Measurements from ENCODE around the gene RNPS1. TPM values are rescaled to one million over a fixed set of nuclear protein-coding genes. Genes with fewer than 3 reads are reported as not detected.
A peak's percentile ranks its signal among the peaks of the same experiment; 100 is the strongest.

The RNPS1 gene
- total RNA-seq, 1 experiment from 2014 or later: 226 TPM

DNA sequence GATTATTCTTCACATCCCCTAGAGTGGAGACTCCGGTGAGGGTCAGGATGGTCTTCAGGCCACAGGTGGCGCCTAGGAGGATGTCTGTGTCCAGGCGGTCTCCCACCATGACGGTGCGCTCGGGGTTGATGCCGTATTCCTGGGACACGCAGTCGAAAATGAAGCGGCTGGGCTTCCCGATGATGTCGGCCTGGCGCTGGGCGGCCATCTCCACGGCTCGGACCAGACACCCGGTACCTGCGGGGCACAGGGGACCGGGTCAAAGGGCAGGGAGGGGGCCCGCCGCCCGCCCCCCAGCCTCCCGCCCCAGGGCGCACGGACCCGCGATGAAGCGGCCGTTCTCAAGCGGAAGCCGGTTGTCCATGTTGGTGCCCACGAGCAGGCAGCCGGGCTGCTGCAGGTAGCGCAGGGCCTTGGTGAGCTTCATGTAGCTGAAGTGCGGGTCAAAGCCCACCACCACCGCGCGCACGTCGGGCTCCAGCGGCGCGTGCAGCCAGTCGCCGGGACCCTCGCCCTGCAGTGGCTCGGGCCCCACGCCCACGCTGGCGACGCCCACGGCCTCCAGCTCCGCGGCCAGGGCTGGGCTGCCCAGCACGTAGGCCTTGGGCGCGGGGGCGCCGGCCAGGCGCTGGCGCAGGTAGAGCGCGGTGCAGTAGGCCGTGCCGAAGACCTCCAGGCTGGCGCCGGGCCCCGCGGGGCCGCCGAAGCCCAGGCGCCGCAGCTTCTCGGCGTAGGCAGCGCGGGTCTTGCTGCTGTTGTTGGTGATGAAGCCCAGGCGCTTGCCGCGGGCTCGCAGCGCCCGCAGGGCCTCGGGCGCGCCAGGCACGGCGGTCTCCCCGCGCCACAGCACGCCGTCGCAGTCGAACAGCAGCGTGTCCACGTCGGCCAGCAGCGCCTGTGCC is 53.9 kb downstream of the RNPS1 start:
- no peak for DNase-seq (ENCODE audit: low spot score)

DNA sequence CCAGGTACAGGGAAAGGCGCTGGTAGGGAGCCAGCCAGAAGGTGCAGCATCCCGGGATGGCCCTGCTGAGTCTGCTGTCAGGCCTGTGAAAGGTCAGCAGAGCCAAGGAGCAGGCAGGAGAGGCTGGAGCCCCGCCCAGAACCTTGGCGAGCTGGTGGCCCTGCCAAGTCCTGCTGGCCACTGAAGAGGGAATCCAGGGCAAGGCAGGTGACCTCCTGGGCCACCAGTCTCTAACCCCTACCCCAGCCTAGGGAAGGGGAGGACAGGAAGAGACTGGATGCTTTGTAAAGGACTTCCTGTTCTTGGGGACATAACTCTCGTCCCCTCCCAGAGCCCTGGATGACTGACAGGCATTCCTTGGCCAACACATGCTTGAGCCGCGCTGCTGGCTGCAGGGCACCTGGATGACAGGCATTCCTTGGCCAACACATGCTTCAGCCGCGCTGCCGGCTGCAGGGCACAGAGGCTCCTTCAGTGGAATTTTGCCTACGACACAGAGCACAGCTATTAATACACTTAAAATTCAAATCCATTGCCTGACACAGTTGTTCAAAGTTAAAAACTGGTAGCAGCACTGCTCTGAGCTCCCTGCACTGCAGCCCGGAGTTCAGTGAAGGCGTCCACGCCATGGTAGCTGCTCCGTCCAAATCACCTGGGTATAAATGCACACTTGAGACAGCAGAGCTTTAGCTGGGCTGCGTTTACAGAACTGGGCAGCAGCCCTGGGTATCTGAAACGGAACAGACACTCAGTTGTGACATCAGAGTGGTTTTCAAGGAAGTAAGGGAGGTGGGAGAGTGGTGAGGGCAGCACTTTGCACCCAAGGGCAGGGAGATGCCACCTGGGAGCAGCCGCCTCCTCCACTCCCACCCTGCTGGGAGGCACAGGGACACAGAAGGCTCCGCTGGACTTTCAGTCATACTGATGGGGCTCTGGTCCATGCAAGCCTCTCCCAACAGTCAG is 55.3 kb downstream of the RNPS1 start:
- no peak for DNase-seq (ENCODE audit: low spot score)

DNA sequence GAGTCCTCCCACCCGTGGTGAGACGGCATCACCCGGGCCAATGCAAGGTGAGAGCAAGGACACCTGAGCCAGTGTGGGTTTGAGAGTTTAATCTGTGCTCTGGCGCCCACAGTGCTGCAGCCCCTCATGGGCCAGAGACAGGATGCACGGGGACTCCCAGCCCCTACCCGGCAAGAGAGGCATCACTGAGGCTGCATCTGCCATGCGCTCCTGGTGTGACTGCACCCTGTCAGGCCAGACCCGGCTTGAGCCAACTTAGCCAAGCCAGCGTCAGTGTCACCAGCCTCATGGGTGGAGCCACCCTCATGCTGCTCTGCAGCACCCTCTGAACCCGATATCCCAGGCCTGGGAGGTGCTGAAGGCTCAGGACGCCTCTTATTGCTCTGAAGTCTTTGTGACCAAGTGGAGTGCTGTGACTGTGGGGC is 56.0 kb downstream of the RNPS1 start:
- DNase-seq (ENCODE audit: low spot score): no peak

DNA sequence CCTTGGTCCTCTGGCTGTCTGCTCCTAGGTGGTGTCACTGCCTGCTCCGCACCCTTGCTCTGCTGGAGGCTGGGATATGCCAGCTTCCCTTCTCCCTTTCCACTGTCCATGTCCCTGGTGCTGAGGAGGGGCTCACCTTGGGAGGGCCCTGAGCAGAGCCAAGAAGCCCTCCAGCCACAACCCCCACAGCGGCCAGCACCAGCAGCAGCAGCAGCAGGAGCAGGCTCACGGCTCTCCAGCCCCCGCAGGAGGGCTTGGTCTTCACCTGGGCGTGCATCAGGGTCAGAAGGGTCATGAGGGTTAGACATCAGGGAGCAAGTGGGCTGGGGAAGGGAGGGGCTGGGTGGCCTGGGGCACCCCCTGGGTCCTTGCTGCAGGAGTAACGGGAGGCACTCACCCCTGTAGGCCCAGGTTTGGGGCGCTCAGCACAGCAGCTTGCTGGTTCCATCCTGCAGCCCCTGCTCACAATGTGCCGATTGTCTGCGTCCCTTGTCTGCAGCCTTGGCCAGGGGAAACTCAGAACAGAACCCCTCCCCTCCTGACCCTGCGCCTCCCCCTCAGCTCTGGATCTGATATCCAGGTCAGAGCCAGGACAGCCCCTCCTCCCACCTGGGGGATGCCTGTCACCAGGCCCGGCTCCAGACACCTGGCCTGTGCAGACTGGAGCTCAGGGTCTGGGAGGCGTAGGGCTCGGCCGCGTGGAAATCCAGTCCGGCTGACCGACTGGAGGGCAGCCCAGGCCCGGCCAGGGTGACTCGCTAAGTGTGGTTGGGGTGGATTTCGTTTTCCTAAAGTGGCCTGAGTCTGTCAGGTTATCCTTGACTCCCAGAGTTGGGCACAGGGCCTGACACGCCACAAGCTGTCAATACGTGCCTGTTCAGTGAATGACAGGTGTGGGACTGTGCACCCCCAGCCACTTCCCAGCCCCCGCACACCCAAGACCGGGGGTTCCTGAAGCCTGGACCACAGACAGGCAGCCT is 57.2 kb downstream of the RNPS1 start, which contains the start of gene BRICD5:
TSS of gene BRICD5 (minus strand) at position 478 of the 980 bp plus-strand sequence. CDS start at position 448, 30 bp downstream.
- DNase-seq (ENCODE audit: low spot score): no peak

DNA sequence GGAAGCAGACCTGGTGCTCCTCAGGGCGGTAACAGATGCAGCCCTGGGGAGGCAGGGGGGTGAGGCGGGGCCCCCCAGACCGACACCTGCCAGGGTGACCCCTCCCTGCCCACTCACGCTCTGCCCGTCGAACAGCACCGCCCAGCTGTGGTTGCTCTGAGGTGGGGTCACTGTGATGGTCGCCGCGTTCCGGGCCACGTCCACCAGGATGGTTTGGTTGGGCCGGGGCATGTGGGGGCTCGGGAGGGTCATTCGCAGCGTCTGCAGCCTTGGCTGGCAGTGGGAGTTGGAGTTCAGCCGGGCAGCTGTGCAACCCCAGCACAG is 58.0 kb downstream of the RNPS1 start:
- no peak for DNase-seq (ENCODE audit: low spot score)

DNA sequence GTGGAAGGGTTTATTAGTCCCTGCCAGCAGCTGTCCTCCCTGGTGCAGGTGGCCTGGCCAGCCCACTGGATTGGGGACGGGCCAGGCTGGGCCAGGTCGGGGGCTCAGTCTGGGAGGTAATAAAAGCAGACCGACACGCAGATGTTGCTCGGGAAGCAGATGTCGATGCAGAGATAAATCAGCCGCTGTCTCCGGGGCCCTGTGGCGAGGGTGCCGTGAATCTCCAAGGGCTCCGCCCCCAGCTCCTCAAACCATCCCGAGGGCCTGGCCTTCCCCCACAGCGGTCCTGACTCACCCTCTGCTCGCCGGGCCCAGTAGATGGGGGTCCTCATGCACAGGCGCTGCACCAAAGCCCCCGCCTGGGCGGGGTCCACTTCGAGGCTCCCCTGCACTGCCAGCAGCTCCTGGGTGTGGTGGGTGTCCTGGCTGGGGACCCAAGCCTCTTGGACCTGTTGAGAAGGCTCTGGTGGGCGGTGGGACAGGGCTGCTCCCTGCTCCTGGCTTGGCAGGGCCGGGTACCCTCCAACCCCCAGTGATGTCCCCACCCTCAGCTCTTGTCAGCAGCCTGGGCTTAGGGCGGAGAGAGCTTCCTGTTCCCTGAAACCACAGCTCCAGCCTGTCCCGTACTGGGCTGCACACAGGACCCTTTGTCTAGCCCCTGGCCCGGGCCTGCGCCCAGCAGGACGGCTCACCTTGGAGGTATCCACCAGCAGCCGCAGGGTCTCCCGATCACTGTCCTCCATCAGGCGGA is 58.5 kb downstream of the RNPS1 start:
- no peak for DNase-seq (ENCODE audit: low spot score)

DNA sequence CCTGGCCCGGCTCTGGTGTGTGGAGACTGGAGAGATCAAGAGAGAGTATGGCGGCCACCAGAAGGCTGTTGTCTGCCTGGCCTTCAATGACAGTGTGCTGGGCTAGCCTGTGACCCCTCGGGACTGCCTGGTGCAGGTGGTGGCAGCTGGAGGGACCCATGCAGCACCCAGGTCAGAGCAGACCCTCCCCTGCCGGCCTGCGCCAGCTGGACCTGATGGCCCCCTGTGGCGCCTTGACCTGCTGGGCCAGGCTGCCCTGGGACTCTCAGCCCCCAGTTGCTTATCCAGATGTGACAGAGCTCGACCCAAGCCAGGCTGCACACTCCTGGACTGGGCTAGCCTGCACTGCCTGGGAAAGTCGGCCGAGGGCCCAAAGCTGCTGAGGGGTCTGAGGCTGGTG is 59.2 kb downstream of the RNPS1 start:
- no peak for DNase-seq (ENCODE audit: low spot score)

DNA sequence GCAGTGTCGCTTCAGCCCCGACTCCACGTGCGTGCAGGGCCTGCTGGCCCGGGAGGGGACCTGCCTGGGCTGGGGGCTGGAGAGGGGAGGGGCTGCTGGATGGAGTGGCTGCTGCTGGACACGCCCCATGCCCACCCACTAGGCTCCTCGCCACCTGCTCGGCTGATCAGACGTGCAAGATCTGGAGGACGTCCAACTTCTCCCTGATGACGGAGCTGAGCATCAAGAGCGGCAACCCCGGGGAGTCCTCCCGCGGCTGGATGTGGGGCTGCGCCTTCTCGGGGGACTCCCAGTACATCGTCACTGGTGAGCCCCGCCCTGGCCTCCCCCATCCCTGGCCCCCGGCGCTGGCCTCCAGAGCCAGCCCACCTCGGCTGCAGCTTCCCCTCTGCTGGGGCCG is 59.6 kb downstream of the RNPS1 start:
- no peak for DNase-seq (ENCODE audit: low spot score)

DNA sequence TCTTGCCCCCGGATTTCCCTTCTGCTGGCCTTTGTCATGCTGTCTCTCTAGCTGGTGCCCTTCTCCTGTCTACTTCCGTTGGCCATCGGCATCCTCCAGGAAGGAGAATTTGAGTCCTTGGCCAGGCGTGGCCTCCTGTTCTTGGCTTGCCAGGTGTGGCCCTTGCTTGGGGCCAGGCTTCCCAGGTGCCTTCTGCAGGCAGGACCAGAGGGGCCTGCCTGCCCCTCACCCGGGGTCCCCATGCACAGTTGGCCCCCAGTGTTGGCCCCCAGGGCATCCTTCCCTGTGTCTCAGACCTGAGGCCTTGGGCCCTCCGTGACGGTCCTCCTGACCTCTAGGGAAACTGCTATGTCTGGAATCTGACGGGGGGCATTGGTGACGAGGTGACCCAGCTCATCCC is 60.1 kb downstream of the RNPS1 start:
- no peak for DNase-seq (ENCODE audit: low spot score)

DNA sequence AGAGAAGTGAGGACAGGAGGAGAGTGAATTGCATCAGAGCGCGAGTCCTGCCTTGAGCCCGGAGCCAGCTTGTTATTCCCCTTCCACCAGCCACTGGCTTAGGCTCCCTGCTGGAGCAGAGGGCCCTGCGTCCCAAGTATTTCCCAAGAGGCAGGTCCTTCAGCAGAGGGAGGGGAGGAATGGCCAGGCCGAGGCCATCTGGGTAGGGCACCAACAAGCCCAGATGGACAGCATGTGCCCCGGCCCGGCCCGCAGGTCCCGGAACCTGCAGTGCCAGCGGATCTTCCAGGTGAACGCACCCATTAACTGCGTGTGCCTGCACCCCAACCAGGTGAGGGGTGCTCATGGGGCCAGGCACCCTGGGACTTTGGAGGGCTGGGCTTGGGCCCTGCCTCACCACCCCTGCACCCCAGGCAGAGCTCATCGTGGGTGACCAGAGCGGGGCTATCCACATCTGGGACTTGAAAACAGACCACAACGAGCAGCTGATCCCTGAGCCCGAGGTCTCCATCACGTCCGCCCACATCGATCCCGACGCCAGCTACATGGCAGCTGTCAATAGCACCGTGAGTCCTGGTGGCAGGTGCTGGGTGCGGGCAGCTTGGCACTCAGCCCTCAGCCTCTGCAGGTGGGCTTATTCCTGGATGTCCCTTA is 61.0 kb downstream of the RNPS1 start:
- no peak for DNase-seq (ENCODE audit: low spot score)

DNA sequence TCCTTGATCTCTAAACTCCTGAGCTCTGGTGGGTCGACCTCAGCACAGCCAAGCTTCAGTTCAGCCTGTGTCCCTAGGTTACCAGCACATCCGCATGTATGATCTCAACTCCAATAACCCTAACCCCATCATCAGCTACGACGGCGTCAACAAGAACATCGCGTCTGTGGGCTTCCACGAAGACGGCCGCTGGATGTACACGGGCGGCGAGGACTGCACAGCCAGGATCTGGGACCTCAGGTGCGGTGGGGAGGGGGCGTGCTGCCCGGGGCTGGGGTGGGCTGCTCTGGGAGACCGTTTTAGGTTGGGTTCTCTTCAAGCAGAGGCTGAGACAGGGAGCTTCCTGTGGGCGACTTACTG is 61.5 kb downstream of the RNPS1 start:
- DNase-seq (ENCODE audit: low spot score): no peak

DNA sequence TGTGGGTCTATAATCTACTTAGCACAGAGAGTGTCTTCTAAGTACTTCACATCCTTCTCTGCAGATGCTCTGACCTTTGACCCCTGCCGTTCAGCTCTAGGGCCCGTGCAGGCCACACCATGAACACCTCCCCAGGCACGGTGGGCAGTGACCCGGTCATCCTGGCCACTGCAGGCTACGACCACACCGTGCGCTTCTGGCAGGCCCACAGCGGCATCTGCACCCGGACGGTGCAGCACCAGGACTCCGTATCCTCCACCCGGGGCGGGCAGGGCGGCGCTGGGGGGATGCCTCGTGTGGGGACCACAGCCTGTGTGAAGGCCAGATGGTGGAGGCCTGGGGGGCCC is 62.0 kb downstream of the RNPS1 start:
- DNase-seq (ENCODE audit: low spot score): no peak

DNA sequence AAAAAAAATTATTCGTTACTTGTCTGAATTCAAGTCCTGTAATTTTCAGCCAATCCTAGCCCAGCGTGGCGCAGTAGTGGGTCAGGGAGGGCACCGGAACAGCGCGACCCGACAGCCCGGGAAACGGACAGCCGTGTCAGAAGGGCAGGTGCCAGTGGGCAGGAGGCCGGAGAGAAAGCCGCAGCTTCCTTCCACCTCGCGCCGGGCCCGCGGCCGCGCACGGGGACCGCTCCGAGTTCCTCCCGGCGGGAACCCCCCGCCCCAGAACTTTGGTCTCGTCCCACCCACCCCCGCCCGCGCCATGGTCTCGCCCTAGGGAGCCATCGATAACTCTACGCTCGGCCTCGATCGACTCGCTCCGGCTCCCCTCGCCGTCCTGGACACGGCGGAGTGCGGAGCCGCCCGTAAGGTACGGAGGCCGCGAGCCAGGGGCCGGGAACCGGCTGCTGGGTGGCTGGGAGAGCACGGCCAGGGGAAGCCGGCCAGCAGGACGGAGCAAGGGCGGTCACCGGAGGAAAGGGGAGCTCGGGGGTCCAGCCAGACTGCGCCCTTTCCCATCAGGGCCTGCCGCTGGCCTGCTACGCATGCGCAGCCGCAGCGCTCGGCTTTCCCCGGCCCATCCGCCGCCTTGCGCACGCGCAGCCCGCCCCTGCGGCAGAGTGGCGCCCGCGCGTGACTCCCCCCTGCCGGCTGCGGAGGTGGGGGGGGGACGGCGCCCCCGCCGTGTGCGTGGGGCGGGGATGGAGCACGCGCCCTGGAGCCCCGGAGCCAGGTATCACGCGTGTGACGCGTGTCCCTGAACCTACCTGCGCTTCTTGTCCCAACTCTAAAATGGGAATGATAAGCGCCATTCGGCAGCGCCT is 62.6 kb downstream of the RNPS1 start, which contains the start of gene MLST8:
TSS of gene MLST8 (plus strand) at position 351 of the 863 bp plus-strand sequence. CDS start 632 bp downstream, outside the sequence.
- peak; percentile 75 for DNase-seq (ENCODE audit: low spot score)

DNA sequence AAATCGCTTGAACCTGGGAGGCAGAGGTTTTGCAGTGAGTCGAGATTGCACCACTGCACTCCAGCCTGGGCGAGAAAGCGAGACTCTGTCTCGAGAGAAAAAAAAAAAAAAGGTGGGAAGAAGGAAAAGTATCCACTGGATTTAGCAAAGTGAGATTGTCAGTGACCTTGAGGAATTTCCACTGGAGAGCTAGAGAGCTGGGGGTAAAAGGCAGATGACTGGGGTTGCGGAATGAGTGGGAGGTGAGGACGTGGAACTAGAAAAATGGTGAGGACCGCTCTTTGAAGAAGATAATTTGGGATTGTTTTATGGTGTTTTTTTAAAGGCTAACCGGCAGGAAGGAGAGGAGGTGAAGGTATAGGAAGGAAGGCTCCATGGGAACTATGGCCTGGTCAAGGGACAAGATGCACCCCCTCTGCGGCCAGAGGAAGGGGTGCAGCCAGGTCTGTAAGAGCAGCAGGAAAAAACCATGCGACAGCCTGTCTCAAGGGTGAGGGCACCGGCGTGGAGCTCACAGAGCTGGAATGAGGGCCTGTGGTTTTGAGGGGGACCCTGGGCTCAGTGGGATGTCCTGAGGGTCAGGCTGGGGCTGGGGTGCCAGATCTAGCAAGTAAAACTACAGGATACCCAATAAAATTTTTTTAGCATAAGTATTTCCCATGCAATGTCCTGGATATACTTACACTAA is 63.4 kb downstream of the RNPS1 start:
- no peak for DNase-seq (ENCODE audit: low spot score)
